Stimulated activated naive B cell treated with anti-CD40 and anti-IgM and Interleukin-4, amounts not matched to agents 10 μg/mL and 1 μg/mL and 100 μg/mL, for 72 hours (primary cell): ENCODE results near the gene PRKAR1B.
A peak's percentile ranks its signal among the peaks of the same experiment; 100 is the strongest.

Experiments
- ATAC-seq, 2 donors: fragments of 150-1000 bp; cut with Tn5 transposase; replicated peaks; 2 replicates each; pipeline ENCODE4 v1.10.0; 2021; ENCODE audit warnings: moderate library complexity in 1 of 2
- DNase-seq: peaks from one replicate; pipeline ENCODE4 v3.0.0; 2021
- H3K27ac Mint-ChIP-seq: one replicate; pipeline ENCODE4 v1.8.0; 2022; ENCODE audit warnings: mild to moderate bottlenecking, mixed read lengths
- H3K27me3 Mint-ChIP-seq, 2 donors: one replicate each; pipeline ENCODE4 v1.8.0; 2022; ENCODE audit warnings: mixed read lengths in 2 of 2
- H3K36me3 Mint-ChIP-seq, 2 donors: one replicate each; pipeline ENCODE4 v1.8.0; 2022; ENCODE audit warnings: mixed read lengths in 2 of 2, mild to moderate bottlenecking in 1 of 2
- H3K4me1 Mint-ChIP-seq, 2 donors: one replicate each; pipeline ENCODE4 v1.8.0; 2022; ENCODE audit warnings: mixed read lengths in 2 of 2, mild to moderate bottlenecking in 1 of 2
- H3K4me3 Mint-ChIP-seq, 2 donors: one replicate each; pipeline ENCODE4 v1.8.0; 2022; ENCODE audit warnings: mild to moderate bottlenecking in 2 of 2, mixed read lengths in 2 of 2, moderate library complexity in 1 of 2
- H3K9me3 Mint-ChIP-seq, 2 donors: one replicate each; pipeline ENCODE4 v1.8.0; 2022; ENCODE audit warnings: mixed read lengths in 2 of 2, mild to moderate bottlenecking in 1 of 2

PRKAR1B gene

DNA sequence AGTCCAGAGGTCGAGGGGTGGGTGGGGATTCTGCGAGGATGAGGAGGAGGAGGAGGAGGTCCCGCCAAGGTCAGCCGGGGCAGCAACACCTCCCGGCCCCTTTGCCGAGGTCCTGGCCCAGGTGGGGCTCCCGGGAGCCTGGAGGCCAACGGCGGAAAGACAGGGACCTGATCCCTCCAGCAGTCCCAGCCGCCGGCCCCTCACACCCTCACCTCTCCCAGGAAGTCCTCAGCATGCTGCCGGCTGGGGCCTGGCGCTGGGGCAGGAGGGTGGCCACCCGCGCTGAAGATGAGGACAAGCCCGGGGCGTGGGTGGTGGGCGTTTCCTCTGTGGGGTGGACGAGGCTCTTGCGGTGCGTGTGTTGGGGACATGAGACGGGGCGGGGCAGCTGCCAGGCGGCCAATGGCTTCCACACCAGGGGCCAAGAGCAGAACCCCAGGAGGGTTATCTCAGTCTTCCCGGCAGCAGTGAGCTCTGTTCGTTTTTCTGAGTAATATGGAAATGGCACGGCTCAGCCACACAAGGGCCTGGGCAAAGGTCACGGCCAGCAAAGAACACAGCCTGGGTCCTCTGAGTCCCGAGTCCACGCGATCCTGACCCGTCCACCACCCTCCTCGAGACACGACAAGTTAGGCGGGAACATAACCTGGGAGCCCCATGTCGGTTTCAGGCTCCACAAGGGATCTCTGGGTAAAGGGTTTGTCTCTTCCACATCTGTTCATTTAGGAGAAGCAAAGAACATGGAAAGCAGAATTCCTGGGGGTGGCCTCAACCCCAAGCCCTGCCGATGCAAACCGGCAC lies 124.5 kb downstream of the PRKAR1B start:
- Mint-ChIP-seq H3K4me3 (peak overlapping the region; percentile 73 to 95), H3K27ac (peak overlapping the region; percentile 100), H3K4me1 (peaks cover 49 to 72% of the 10 kb centered on the region in 2 donors), H3K27me3 (no peaks in the 10 kb centered on the region), H3K36me3 (peaks cover 34 to 61% of the 10 kb centered on the region in 2 donors), H3K9me3 (peaks cover 5 to 14% of the 10 kb centered on the region in 2 donors)
- DNase-seq, result peak; percentile 47
- peak in 1 of 2 donors; percentile 2 for ATAC-seq

DNA sequence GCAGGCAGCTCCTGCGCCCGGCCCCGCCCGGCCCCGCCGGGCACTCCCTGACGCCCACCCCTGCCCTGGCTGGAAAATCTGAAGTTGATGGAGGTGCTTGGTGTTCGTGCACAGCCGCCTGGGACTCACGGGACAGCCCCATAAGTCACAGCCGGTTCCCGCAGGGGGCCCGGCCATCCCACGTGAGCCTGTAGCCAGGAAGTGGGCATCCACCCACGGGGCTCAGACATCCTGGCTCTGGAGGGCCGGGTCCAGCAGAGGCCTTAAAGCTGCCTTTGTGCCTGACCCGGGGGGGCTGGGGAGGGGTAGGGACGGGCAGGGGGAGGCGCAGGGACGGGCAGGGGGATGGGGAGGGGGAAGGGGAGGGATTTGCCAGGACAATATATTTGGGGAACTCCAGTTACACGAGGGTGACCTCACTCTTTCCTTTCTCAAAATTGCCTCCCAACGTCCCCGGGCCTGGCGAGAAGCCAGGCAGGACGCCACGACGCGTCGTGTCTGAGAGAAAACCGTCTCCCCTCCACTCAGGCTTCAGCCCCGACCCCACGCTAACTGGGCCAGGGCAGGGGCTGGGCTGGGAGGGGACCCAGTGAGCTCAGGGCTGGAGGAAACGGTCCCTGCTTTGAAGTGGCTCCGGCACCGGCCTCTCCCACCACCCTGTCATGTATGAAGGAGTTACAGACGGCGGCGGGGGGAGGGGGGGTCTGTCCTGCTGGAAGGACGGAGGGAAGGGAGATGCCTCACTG lies 125.3 kb downstream of the PRKAR1B start:
- H3K27me3 Mint-ChIP-seq, result no peaks in the 10 kb centered on the region
- DNase-seq (peak; percentile 95), ATAC-seq (peak; percentile 76 to 80)
- H3K4me1 Mint-ChIP-seq, result peaks cover 53 to 77% of the 10 kb centered on the region in 2 donors
- H3K36me3 Mint-ChIP-seq, result peaks cover 34 to 62% of the 10 kb centered on the region in 2 donors
- H3K4me3 Mint-ChIP-seq, result peak overlapping the region; percentile 73 to 95
- peak overlapping the region; percentile 100 for H3K27ac Mint-ChIP-seq
- H3K9me3 Mint-ChIP-seq, result peaks cover 5 to 14% of the 10 kb centered on the region in 2 donors

GRCh38 chr7:601036-601594 lies 126.0 kb downstream of the PRKAR1B start:
- H3K4me1 Mint-ChIP-seq, result peaks cover 53 to 77% of the 10 kb centered on the region in 2 donors
- peaks cover 36 to 61% of the 10 kb centered on the region in 2 donors for H3K36me3 Mint-ChIP-seq
- peaks cover 5 to 14% of the 10 kb centered on the region in 2 donors for H3K9me3 Mint-ChIP-seq
- peak overlapping the region; percentile 69 to 95 for H3K4me3 Mint-ChIP-seq
- no peak for DNase-seq
- ATAC-seq, result peak; percentile 10
- H3K27me3 Mint-ChIP-seq, result no peaks in the 10 kb centered on the region
- H3K27ac Mint-ChIP-seq, result peak overlapping the region; percentile 100

- Mint-ChIP-seq H3K36me3 (peaks cover 40 to 63% of the 10 kb centered on the region in 2 donors), H3K4me1 (peaks cover 54 to 83% of the 10 kb centered on the region in 2 donors), H3K27ac (peak overlapping the region; percentile 100), H3K27me3 (no peaks in the 10 kb centered on the region), H3K4me3 (peak overlapping the region; percentile 19 to 69), H3K9me3 (peaks cover 5 to 17% of the 10 kb centered on the region in 2 donors)
- ATAC-seq (no peak), DNase-seq (no peak)
Observed at GRCh38 chr7:600149-601035, 126.7 kb downstream of the PRKAR1B start.

- no peaks in the 10 kb centered on the region for H3K27me3 Mint-ChIP-seq
- H3K27ac Mint-ChIP-seq, result no peak overlapping the region
- no peak overlapping the region for H3K4me3 Mint-ChIP-seq
- DNase-seq (no peak), ATAC-seq (no peak)
- H3K4me1 Mint-ChIP-seq, result peaks cover 51 to 83% of the 10 kb centered on the region in 2 donors
- H3K36me3 Mint-ChIP-seq, result peaks cover 35 to 61% of the 10 kb centered on the region in 2 donors
- H3K9me3 Mint-ChIP-seq, result peaks cover 0 to 9% of the 10 kb centered on the region in 2 donors
Observed at GRCh38 chr7:598899-599298, 128.2 kb downstream of the PRKAR1B start.

- H3K4me3 Mint-ChIP-seq, result no peak overlapping the region
- DNase-seq, result no peak
- peaks cover 0 to 3% of the 10 kb centered on the region in 2 donors for H3K9me3 Mint-ChIP-seq
- no peaks in the 10 kb centered on the region for H3K27me3 Mint-ChIP-seq
- peaks cover 55 to 83% of the 10 kb centered on the region in 2 donors for H3K4me1 Mint-ChIP-seq
- peak overlapping the region; percentile 44 for H3K27ac Mint-ChIP-seq
- peaks cover 27 to 59% of the 10 kb centered on the region in 2 donors for H3K36me3 Mint-ChIP-seq
- no peak for ATAC-seq
Observed at GRCh38 chr7:597348-598178, 129.5 kb downstream of the PRKAR1B start.

GRCh38 chr7:596819-597182 lies 130.3 kb downstream of the PRKAR1B start:
- DNase-seq (no peak), ATAC-seq (no peak)
- Mint-ChIP-seq H3K27ac (peak overlapping the region; percentile 44), H3K4me3 (no peak overlapping the region), H3K27me3 (no peaks in the 10 kb centered on the region), H3K9me3 (peaks cover 0 to 3% of the 10 kb centered on the region in 2 donors), H3K4me1 (peaks cover 51 to 77% of the 10 kb centered on the region in 2 donors), H3K36me3 (peaks cover 29 to 64% of the 10 kb centered on the region in 2 donors)

DNA sequence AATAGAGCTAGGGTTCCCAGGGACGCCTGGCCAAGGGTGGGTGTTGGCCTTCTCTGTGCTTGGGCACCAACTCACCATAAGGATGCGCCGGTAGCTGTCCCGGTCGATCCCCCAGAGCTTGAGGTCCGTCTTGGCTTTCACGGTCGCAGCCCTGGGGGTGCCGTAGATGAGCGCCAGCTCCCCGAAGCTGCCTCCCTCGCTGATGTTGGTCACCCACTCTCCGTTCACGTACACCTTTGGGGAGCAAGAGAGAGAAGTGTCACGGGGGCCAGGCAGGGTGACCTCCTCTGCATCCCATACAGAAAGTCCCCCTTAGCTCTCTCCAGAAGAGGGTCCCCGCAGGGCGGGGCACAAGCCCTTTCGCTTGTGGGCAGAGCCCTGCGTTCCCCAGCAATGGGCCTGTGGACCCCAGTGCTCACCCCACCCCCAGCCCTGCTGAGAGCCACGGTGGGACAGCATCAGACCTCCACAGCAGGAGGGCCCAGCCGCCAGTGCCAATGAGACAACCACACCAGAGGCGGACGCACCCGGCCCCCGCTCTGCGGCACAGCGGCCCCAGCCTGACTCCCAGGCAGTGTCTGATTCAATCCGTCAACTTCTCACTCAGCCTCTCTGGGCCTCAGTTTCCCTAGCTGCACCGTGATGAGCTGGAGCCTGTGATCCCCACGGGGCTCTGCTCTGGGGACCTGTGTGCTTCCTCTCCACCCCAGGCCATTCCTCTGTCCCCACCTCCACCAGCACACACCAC lies 130.8 kb downstream of the PRKAR1B start:
- H3K27ac Mint-ChIP-seq, result peak overlapping the region; percentile 5
- DNase-seq (no peak), ATAC-seq (no peak)
- peaks cover 0 to 3% of the 10 kb centered on the region in 2 donors for H3K9me3 Mint-ChIP-seq
- H3K27me3 Mint-ChIP-seq, result no peaks in the 10 kb centered on the region
- H3K4me1 Mint-ChIP-seq, result peaks cover 50 to 71% of the 10 kb centered on the region in 2 donors
- peak overlapping the region in 1 of 2 donors; percentile 14 for H3K4me3 Mint-ChIP-seq
- H3K36me3 Mint-ChIP-seq, result peaks cover 34 to 69% of the 10 kb centered on the region in 2 donors

GRCh38 chr7:595621-596010 lies 131.5 kb downstream of the PRKAR1B start:
- H3K9me3 Mint-ChIP-seq, result peaks cover 0 to 3% of the 10 kb centered on the region in 2 donors
- H3K27ac Mint-ChIP-seq, result no peak overlapping the region
- H3K27me3 Mint-ChIP-seq, result no peaks in the 10 kb centered on the region
- H3K4me3 Mint-ChIP-seq, result peak overlapping the region in 1 of 2 donors; percentile 14
- no peak for ATAC-seq
- DNase-seq, result no peak
- H3K4me1 Mint-ChIP-seq, result peaks cover 45 to 65% of the 10 kb centered on the region in 2 donors
- peaks cover 34 to 69% of the 10 kb centered on the region in 2 donors for H3K36me3 Mint-ChIP-seq

- no peak for DNase-seq
- H3K27me3 Mint-ChIP-seq, result no peaks in the 10 kb centered on the region
- ATAC-seq, result no peak
- peaks cover 41 to 59% of the 10 kb centered on the region in 2 donors for H3K4me1 Mint-ChIP-seq
- no peak overlapping the region for H3K4me3 Mint-ChIP-seq
- no peak overlapping the region for H3K27ac Mint-ChIP-seq
- peaks cover 36 to 71% of the 10 kb centered on the region in 2 donors for H3K36me3 Mint-ChIP-seq
- peaks cover 0 to 3% of the 10 kb centered on the region in 2 donors for H3K9me3 Mint-ChIP-seq
Observed at GRCh38 chr7:594920-595620, 132.0 kb downstream of the PRKAR1B start.

DNA sequence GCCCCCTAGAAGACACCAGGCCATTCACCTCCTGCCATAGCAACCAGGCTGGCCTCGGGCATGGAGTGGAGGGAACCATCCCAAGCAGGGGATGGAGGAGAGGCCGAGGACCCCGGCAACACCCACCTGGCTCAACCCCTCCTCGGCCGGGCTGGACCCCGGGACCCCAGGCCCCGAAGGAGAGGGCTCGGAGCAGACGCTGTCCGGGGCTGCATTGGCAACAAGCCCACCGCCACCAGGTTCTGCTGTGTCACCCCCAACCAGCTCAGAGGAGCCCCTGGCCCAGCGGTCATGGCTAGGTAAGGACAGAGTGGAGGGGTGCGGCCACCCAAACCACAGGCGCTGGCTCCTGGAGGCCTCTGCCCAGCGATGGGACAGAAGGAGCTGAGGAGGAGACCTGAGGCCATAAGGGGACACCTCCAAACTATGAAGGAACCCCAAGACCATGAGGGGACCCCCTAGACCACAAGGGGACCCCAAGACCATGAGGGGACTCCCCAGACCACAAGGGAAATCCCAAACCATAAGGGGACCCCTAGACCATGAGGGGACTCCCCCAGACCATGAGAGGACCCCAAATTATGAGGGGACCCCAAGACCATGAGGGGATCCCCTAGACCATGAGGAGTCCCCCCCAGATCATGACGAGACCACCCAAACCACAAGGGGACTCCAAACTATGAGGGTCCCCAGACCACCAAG lies 132.7 kb downstream of the PRKAR1B start:
- no peaks in the 10 kb centered on the region for H3K27me3 Mint-ChIP-seq
- no peak for ATAC-seq
- H3K4me3 Mint-ChIP-seq, result peak overlapping the region; percentile 19 to 41
- peaks cover 38 to 54% of the 10 kb centered on the region in 2 donors for H3K4me1 Mint-ChIP-seq
- peaks cover 39 to 73% of the 10 kb centered on the region in 2 donors for H3K36me3 Mint-ChIP-seq
- no peak for DNase-seq
- peaks cover 0 to 3% of the 10 kb centered on the region in 2 donors for H3K9me3 Mint-ChIP-seq
- peak overlapping the region; percentile 74 for H3K27ac Mint-ChIP-seq
